Dermis microvascular lymphatic vessel endothelial cell (primary cell): ENCODE measurements around the gene SLC29A4. TPM values are rescaled to one million over a fixed set of nuclear protein-coding genes. Genes with fewer than 3 reads are reported as not detected.
"Not testable (repeated sequence)": the region's sequence is repeated elsewhere in the genome, so short reads cannot be mapped to it uniquely, and the experiment has no call there.

Experiments
- DNase-seq, 2 donors: peaks; one replicate each; pipeline versions ENCODE4 v3.0.0 to v3.0.0-alpha.2; 2010; ENCODE audit warnings: low read depth in 2 of 2
- total RNA-seq: library from RNA; depleted of rRNA; stranded (reverse); fragments of >200 nt; gene quantifications from 2 replicates; pipeline ENCODE4 v1.2.1, GENCODE V29; 2014

SLC29A4 gene
- total RNA-seq, 1 donor from 2014 or later = 0.64 TPM

- not testable (repeated sequence) for DNase-seq
Observed at GRCh38 chr7:5323800-5324781, 41.3 kb downstream of the SLC29A4 start.

- no peak for DNase-seq
Observed at GRCh38 chr7:5324961-5325360, 42.2 kb downstream of the SLC29A4 start.

GRCh38 chr7:5330288-5330687 lies 47.5 kb downstream of the SLC29A4 start:
- DNase-seq = no peak

GRCh38 chr7:5332579-5332978 lies 49.8 kb downstream of the SLC29A4 start:
- no peak for DNase-seq

GRCh38 chr7:5333121-5334045 lies 50.6 kb downstream of the SLC29A4 start:
- no peak for DNase-seq

- no peak for DNase-seq
Observed at GRCh38 chr7:5334671-5335070, 51.9 kb downstream of the SLC29A4 start.

GRCh38 chr7:5337047-5337446 lies 54.3 kb downstream of the SLC29A4 start:
- DNase-seq = no peak

- DNase-seq = no peak
Observed at GRCh38 chr7:5339955-5340354, 57.2 kb downstream of the SLC29A4 start.

- DNase-seq = no peak
Observed at GRCh38 chr7:5342631-5343030, 59.9 kb downstream of the SLC29A4 start.

GRCh38 chr7:5343884-5344283 lies 61.1 kb downstream of the SLC29A4 start:
- DNase-seq = no peak

GRCh38 chr7:5344342-5344741 lies 61.6 kb downstream of the SLC29A4 start:
- no peak for DNase-seq

GRCh38 chr7:5345171-5345570 lies 62.4 kb downstream of the SLC29A4 start:
- no peak for DNase-seq

- no peak for DNase-seq
Observed at GRCh38 chr7:5345671-5346070, 62.9 kb downstream of the SLC29A4 start.

- DNase-seq = no peak
Observed at GRCh38 chr7:5348134-5349004, 65.6 kb downstream of the SLC29A4 start.

- DNase-seq = no peak
Observed at GRCh38 chr7:5349005-5349380, 66.2 kb downstream of the SLC29A4 start.

- no peak for DNase-seq
Observed at GRCh38 chr7:5349437-5350173, 66.9 kb downstream of the SLC29A4 start.

GRCh38 chr7:5350174-5350463 lies 67.4 kb downstream of the SLC29A4 start:
- DNase-seq = no peak

GRCh38 chr7:5350600-5351385 lies 68.0 kb downstream of the SLC29A4 start:
- no peak for DNase-seq

GRCh38 chr7:5351507-5352265 lies 68.9 kb downstream of the SLC29A4 start:
- DNase-seq = no peak
